Transverse colon (tissue), 3 donors: ENCODE results near the gene LDB2.

Experiments
- POLR2A ChIP-seq: fragments of 450-650 bp; IDR thresholded peaks from one replicate; pipeline ENCODE4 v1.6.1; 2016; ENCODE audit warnings: antibody characterized with exemption, mild to moderate bottlenecking, moderate library complexity
- TF ChIP-seq, protein P1 (sequence below), 5 experiments: fragments of 200-600 bp in 3 of 5; fragments of 450-650 bp in 2 of 5; sonication (generic) in 3 of 5; IDR thresholded peaks; 1 replicate in 2 of 5; 2 replicates in 3 of 5; pipeline ENCODE4 v1.5.1; 2016 to 2017; ENCODE audit warnings: antibody characterized with exemption in 5 of 5, inconsistent platforms in 3 of 5, mild to moderate bottlenecking in 2 of 5, moderate library complexity in 1 of 5

DNA sequence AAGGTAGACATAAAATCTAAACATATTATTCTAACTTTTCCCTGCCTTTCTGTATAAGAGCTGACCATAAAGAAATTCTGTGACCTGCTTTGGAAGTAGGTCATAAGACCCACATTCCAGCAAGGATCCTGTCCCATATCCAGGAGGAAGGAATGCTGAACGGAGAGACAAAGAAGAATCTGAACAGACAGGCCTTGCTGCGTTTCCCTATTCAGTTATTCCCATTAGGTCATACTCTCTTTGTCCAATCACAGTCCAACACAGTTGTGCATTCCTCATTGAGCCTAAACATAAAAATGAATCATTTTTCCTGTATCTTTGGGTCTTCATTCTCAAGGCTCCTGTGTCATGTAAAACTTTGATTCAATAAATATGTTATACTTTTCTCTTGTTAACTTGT, 384.6 kb downstream of the LDB2 start:
- TF ChIP-seq POLR2A, result no peak
- TF ChIP-seq, protein P1, sequence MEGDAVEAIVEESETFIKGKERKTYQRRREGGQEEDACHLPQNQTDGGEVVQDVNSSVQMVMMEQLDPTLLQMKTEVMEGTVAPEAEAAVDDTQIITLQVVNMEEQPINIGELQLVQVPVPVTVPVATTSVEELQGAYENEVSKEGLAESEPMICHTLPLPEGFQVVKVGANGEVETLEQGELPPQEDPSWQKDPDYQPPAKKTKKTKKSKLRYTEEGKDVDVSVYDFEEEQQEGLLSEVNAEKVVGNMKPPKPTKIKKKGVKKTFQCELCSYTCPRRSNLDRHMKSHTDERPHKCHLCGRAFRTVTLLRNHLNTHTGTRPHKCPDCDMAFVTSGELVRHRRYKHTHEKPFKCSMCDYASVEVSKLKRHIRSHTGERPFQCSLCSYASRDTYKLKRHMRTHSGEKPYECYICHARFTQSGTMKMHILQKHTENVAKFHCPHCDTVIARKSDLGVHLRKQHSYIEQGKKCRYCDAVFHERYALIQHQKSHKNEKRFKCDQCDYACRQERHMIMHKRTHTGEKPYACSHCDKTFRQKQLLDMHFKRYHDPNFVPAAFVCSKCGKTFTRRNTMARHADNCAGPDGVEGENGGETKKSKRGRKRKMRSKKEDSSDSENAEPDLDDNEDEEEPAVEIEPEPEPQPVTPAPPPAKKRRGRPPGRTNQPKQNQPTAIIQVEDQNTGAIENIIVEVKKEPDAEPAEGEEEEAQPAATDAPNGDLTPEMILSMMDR (IDR thresholded peaks at IDR 0.05), result no peak
